Activated CD4-positive, CD25-positive, alpha-beta regulatory T cell (primary cell): Measurements from ENCODE around the gene HIP1.
"Not testable (repeated sequence)": the region's sequence is repeated elsewhere in the genome, so short reads cannot be mapped to it uniquely, and the experiment has no call there.

ENCODE experiments used
- DNase-seq, 4 experiments: peaks; one replicate each; lab custom pipeline; 2025; lab: John Stamatoyannopoulos, UW

Gene HIP1

DNA sequence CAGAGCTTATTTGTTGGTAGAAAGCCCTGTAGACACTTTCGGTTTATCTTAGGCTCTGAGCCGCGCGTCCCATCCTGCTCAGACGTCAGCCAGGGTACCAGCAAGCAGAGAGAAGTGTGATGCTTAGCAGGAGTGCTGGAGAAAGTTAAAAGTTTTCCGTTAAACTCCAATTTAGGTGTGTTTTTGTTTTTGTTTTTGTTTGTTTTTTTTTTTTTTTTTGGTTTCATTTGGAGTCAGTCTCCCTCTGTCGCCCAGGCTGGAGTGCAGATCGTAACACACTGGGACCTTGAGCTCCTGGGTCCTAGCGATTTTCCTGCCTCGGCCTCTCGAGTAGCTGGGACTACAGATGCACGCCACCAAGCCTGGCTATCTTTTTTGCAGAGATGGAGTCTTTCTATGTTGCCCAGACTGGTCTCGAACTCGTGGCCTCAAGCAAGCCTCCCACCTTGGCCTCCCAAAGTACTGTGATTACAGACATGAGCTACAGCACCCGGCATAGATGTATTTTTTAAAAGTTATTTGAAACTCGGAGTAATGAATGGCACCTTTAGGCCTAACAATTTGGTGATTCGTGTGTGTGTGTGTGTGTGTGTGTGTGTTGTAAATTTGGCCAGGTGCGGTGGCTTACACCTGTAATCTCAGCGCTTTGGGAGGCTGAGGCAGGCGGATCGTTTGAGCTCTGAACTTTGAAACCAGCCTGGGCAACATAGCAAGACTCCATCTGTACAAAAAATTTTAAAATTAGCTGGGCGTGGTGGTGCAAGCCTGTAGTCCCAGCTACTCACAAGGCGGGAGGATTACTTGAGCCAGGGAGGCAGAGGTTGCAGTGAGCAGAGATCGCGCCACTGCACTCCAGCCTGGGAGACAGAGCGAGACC lies 1.3 kb upstream of the HIP1 start:
- DNase-seq = no peak

DNA sequence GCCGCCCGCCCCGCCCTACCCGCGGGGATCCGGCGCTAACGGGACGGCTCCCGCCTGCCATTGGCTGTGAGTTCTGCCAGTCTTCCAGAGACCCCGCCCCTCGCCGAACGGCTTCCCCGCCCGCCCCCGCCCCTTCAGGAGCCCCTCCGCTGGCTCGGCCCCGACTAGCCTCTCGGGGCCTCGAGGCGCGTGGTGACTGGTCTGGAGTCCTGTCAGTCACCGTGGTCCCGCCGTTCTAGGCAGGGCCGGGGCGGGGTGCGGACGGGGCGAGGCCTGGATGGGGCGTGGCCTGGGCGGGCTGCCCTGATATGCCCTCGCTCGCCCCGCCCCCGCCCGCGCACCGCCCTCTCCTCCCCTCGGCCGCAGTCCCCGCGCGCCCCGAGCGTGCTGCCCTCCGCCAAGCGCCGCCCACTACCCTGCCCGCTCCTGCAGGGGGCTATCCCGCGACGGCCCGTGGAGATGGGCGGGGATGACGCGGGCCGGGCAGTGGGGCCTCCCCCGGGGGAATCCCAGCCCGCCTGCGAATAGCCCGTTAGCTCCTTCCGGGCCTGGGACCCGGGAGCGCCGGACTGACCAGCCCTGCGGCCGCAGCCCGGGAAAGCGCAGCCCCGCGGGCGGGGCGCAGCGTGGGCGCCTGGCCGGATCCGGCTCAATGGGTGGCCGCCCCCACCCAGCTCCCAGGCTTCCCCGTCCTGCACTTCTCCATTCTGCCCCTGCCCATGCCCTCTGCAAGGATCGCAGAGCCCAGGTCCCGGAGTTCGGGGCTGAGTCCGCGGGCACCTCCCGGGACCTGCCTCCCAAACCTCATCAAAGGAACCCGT lies 444 bp upstream of the HIP1 start:
- peak; percentile 98 to 100 (median 100) for DNase-seq

DNA sequence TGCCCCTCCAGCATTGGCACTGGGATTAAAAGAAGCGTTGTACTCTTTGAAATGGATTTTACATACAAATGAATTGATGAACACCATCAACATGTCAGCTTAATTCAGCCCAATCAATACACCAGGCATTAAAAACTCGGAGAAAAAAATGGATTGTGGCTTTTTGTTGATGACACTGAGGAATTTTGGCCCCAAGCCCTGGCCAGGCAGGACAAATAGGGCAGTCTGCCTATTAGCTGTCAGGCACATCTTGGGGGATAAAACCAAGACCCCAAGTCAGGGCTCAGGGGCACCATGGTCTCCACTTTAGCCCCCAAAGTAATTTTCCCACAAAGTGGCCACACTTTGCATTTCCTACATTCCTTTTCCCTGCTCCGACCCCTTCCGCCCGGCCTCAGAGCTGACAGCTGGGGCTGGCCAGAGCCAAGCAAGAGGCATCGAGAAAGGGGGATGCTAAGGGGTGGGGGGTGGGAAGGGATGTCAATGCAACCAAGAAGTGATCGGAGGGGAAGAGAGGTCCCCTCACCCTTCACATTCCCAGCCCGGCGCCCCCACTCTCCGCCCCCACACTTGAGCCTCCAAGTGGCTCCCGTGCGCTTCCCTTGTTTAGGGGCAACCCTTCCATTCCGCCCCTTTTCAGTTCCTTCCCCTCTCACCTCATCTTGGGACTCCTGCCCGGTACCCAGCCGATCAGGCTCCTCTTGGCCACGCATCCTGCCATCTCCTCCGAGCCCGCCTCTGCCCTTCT lies 711 bp downstream of the HIP1 start:
- DNase-seq = no peak

DNA sequence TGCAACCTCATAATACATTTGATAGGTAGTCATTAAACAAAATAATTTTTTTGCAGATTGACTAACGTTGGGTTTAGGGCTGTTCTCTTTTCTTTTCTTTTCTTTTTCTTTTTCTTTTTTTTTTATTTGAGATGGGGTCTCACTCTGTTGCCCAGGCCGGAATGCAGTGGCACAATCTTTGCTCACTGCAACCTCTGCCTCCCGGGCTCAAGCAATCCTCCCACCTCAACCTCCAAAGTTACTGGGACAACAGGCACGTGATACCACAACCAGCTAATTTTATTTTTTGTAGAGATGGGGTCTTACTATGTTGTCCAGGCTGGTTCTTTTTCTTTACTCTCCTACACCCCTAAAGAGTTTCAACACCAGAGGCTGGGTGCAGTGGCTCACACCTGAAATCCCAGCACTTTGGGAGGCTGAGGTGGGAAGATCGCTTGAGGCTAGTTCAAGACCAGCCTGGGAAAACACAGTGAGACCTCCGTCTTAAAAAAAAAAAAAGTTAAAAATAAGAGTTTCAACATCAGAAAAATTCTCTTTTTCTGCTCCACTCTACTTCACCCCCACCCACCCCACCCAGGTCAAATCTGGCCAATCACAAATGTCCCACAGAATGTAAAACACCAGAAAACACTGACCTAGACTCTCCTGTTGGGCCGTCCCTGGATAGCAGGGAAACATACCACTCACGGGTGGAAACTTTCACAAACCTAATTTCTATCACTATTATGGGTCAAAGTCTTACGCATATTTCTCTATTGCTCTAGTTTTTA lies 3.0 kb downstream of the HIP1 start:
- DNase-seq = no peak

DNA sequence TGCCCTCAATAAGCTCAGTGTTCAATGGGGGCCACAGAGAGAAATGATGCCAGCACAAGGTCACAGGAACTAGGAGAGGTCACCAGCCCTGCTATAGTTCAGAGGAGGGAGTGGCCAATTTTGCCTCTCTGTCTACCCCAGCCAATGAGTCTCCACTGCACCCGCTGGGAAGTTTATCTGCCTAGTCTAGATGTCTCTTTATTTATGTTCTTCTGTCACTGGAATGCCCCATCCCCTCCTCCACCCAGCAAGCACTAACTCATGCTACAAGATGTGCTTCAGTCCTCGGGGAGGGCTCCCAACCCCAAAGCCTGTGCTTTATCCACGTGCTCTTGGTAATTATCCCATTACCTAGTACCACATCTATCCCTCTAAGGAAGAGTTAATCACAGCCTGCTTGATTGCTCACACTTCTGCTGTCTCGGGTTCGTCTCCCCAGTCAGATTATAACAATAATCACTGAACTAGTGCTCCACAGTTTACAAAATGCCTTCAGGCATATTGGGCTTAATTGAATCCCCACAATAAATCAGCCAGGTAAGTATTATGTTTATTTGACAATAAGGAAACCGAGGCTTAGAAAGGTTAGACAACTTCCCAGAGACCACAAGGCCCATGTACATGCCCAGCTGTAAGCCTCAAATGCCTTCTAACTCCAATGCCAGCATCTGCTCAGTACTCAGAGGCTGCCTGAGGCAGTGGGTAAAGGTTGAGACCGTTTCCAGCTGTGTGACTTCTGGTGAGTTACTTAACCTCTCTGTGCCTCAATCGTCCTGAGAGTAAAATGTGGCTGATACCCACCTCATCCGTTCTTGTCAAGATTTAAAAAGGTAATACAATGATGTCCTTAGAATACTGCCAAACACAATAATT lies 3.9 kb downstream of the HIP1 start:
- DNase-seq = no peak

DNA sequence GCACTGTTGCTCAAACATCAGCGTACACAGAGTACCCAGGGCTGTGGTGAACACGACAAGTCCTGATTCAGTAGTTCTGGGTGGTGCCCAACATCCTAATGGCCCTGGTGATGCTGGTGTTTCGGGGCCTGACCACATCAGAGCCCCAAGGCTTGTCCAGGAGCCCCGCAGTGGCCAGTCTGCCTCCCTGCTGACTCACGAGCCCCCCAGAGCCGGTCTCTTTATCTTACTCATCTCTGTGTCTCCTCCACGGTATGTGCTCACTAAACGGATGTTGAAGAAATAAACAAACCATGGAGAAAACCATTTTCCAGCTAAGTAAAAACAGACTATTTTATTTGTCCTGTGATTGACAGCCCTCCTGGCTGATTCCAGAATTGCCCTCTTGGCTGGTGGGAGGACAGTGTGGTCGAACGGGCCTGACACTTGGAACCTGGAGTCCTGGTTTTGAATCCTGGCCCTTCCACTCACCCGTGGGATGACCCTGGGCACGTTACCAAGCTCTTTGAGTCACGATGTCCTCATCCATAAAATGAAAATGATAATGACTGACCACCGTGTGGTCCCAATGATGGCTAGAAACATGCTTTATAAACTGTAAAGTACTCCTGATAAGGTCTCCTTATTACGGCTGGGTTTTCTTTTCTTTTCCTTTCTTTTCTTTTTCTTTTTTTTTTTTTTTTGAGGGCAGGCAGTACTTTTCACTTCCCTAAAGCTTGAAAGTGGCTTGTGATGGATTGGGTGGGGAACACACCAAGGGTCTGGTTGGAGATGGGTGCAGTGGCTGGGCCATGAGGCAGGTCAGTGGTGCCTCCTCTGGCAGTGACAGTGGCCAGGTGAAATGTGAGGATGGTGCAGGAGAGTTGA lies 5.7 kb downstream of the HIP1 start:
- no peak for DNase-seq

DNA sequence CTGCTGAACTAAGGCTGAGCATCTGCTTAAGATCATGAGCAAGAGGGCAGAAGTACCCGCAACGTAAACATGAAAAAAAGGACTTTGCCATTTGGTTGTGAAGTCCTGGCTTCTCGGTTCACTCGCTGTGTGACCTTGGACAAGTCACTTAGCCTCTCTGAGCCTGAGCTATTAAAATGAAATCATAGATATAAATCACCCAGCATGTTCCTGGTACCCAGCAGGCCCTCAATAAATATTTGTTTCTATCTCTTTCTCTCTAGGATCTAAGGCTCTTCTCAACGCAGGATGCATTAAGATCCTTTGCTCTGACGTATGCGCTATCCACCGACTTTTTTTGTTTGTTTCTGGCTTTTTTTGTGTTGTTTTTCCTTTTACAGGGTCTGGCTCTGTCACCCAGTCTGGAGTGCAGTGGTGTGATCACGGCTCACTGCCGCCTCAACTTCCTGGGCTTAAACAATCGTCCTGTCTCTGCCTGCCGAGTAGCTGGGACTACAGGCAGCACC lies 6.7 kb downstream of the HIP1 start:
- DNase-seq = no peak

DNA sequence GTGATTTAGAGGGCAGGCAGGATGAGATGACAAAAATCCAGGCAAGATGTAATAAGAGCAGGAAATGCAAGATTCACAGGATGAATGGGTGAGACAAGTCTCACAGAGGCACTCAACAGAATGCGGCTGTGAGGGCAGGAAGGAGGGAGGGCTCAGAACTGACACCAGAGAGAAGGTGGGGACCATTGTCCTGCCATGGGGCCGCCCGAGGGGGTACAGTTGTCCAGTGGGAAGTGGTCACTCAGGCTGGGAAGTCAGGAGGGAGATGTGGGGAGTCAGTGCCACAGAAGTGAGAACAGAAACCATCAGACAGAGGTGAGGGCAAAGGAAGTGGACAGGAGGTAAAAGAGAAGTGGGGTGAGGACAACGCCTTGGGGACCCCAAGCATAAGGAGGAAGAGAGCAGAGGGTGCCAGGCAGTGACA lies 8.9 kb downstream of the HIP1 start:
- no peak for DNase-seq

DNA sequence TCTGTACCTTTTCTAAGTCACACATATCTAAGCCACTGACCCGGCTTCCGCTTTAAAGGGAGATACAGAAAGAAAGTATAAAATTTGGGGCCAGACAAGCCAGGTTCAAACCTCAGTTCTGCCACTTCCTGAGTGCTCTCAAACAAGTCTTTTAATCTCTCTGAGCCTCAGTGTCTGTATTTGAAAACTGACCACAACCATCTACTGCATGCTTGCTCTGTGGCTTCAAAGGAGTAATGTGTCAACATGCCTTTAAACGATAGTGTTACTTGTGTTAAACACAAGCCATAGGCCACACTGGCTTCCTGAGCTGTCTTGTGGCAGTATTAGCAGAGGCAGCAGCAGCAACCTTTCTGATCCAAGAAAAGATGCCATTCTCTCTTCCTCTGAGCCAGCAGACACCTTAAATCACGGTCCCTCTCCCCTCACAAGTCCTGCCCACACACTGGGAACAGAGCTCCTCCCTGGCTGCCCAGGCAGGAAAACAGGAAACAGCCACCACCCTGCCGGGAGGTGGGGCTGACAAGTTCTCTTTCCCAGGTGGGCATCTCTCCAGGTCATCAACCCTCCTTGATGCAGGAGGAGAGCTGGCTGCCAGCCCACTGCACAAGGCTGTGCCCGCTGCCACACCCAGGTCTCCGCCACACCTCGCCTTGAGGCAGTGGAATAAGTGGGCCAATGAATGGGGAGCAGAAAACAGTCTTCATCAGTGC lies 10.7 kb downstream of the HIP1 start:
- no peak for DNase-seq

DNA sequence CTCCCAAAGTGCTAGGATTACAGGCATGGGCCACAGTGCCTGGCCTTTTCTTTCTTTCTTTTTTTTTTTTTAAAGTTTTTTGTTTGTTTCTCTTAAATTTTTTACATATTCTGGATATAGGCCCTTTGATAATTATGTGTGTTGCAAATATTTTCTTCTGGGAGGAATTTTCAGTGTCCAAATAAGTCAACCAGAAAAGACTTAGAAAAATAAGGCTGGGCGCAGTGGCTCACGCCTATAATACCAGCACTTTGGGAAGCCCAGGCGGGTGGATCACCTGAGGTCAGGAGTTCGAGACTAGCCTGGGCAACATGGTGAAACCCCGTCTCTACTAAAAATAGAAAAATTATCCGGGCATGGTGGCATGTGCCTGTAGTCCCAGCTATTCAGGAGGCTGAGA lies 11.4 kb downstream of the HIP1 start:
- DNase-seq = not testable (repeated sequence)

DNA sequence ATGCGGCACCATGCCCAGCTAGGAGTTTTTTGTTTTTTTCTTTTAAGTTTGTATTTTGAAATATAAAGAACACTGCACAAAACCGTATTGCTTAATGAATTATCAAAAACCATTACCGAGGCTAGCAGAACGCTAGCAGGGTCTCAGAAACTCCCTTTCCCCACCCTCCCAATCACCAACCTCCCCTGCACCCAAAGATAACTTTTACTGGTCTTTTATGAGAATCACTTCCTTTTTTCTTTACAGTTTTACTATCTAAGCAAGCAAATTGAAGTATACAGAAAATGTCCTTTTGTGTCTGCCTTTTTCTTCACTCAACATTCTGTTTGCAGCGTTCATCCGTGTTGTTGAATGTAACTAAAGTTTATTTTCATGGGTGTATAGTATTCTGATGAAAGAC lies 13.4 kb downstream of the HIP1 start:
- DNase-seq = no peak

DNA sequence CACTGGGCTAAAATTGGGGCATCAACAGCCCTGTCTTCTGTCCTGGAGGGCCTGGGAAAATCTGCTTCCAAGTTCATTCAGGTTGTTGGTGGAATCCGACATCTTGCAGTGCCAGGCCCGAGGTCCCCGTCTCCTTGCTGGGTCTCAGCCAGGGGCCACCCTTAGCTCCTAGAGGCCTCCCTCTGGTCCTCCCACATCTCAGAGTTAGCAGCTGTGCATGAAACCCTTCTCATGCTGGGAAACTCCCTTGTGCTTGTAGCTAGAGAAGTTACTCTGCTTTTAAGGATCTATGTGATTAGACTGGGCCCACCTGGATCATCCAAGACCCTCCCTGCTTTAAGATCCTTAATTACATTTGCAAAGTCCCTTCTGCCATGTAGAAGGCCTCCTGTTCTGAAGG lies 15.3 kb downstream of the HIP1 start:
- DNase-seq = no peak

DNA sequence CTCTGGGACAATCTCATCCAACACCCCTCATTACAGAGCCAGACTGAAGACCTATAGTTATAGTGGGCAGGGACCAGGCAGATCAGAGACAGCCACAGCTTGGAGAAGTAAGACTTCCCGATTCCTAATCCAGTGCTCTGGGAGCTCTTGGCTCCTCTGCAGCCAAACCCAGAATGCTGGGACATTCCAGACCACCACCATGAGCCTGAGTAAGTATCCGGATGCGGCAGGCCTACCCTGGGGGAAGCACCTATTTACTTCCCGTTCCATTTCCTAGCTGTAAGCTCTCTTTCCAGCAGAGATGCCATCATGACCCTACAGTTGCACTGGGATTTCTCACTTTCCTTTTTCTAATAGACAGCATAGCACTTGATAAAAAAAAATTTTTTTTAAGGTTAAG lies 16.4 kb downstream of the HIP1 start:
- no peak for DNase-seq

DNA sequence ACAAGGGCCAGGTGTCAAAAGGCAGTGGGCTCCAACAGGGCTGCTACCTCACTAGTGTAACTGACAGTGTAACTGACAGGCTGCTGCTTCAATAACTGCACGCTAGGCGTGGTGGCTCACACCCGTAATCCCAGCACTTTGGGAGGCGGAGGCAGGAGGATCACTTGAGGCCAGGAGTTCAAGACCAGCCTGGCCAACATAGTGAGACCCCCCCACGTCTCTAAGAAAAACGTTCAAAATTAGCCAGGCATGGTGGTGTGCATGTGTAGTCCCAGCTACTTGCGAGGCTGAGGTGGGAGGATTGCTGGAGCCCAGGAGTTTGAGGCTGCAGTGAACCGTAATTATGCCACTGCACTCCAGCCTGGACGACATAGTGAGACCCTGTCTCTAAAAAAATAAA lies 16.8 kb downstream of the HIP1 start:
- DNase-seq = not testable (repeated sequence)

DNA sequence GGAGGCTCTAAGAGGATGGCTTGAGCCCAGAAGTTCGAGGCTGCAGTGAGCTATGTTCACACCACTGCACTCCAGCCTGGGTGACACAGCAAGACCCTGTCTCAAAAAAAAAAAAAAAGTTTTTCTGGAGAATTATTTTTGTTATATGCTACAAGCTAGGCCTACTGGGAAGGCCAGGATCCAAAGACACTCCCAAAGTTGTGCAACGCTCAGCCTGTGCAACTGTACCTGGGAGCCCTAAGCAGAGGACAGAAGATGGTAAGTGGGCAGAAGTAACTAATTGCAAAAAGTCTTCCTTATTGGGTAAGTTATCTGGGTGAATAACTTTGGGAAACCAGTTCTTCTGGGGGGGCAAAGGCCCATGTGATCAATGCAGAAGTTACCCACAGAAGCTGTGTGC lies 17.3 kb downstream of the HIP1 start:
- DNase-seq = no peak

DNA sequence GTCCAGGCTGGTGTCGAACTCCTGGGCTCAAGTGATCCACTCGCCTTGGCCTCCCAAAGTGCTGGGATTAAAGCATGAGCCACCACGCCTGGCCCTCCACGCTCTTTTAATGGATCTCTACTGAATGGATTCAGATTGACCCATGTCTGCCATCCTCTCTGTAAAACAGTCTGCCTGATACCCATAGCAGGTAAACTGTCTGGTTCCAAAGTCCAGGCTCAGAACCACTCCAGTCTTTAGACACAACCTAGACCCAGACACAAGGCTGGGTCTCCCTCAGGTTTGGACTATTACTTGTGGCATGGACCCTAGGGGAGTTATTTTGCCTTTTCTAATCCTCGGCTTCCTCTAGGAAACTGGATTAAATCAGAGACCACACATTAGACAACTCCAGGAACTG lies 19.1 kb downstream of the HIP1 start:
- DNase-seq = no peak

DNA sequence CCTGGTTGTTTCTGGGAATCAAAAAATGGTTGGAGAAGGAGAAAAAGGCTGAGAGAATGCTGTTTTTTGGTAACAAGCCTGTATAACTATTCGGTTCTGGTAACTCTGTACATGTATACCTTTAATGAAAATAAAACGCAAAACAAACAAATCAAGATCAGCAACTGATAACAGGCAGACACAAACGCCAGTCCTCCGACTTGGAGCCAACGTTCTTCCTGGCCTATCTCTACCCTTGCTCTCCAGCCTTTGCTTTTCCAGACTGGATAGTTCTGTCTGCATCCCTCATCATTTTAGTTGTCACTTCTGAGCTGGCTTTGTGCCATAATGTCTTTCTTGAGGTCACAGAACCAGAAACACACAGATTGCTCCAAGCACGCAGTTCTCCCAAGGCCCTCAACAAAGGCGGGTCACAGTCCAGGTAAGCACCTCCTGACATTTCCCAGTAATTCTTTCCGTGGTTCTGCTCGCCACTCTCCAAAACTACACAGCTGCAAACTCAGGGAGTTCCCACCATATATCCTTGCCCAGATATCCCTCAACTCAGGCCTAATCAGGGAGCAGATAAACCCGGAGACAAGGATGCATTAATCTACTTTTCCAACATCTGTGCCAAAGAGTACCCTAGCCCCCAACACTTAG lies 20.2 kb downstream of the HIP1 start:
- DNase-seq = no peak

DNA sequence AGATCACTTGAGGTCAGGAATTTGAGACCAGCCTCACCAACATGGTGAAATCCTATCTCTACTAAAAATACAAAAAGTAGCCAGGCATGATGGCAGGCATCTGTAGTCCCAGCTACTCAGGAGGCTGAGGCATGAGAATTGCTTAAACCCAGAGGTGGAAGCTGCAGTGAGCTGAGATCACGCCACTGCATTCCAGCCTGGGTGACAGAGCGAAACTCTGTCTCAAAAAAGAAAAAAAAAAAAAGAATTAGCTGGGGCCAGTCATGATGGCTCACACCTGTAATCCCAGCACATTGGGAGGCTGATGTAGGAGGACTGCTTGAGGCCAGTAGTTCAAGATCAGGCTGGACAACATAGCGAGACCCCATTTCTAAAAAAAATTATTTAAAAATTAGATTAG lies 21.0 kb downstream of the HIP1 start:
- not testable (repeated sequence) for DNase-seq
